ENCODE results near the gene ATG7.

DNA sequence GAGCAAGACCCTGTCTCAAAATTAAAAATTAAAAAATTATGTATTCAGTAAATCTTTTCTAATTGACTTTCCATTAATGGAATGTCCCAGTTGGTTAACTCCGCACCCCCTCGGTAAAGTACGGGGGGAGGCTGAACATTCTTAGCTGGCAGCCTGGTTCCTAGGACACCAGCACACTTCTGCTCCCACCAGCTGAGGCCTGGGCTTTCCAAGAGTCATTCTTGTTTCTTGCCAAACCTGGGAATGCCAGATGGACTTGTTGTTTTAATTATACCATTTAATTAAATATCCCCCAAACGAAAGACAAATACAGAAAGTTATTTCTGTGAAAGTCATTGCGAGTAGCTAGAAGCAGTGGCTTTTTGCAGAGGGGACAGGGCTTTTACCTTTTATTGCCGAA is 192.2 kb downstream of the ATG7 start:
- TF ChIP-seq POLR2A (IDR thresholded peaks at IDR 0.05) (no peak), POLR2AphosphoS5 (IDR thresholded peaks at IDR 0.05) (no peak)
- TF ChIP-seq, protein P1, sequence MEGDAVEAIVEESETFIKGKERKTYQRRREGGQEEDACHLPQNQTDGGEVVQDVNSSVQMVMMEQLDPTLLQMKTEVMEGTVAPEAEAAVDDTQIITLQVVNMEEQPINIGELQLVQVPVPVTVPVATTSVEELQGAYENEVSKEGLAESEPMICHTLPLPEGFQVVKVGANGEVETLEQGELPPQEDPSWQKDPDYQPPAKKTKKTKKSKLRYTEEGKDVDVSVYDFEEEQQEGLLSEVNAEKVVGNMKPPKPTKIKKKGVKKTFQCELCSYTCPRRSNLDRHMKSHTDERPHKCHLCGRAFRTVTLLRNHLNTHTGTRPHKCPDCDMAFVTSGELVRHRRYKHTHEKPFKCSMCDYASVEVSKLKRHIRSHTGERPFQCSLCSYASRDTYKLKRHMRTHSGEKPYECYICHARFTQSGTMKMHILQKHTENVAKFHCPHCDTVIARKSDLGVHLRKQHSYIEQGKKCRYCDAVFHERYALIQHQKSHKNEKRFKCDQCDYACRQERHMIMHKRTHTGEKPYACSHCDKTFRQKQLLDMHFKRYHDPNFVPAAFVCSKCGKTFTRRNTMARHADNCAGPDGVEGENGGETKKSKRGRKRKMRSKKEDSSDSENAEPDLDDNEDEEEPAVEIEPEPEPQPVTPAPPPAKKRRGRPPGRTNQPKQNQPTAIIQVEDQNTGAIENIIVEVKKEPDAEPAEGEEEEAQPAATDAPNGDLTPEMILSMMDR (IDR thresholded peaks at IDR 0.05): no peak
